B cell (primary cell): ENCODE measurements around the gene PCSK7. TPM values are rescaled to one million over a fixed set of nuclear protein-coding genes. Genes with fewer than 3 reads are reported as not detected.
A peak's percentile ranks its signal among the peaks of the same experiment; 100 is the strongest.

Experiments
- ATAC-seq: fragments of 200-7000 bp; cut with Tn5 transposase; one replicate; pipeline ENCODE4 v1.10.0; 2021; ENCODE audit warnings: low read depth, mild to moderate bottlenecking, moderate number of reproducible peaks, moderate library complexity
- CTCF ChIA-PET: fragments of 350-600 bp; sonication (Branson Sonifier 250); formaldehyde crosslinking; loops from one replicate; lab custom pipeline; 2021; ENCODE audit warnings: antibody characterized with exemption, inconsistent platforms; lab: Charles Lee
- POLR2A ChIA-PET: fragments of 350-600 bp; sonication (Branson Sonifier 250); formaldehyde crosslinking; loops from one replicate; lab custom pipeline; 2021; ENCODE audit warnings: antibody characterized with exemption; lab: Charles Lee
- DNase-seq: peaks from one replicate; pipeline ENCODE4 v3.0.0; 2013
- H2AFZ ChIP-seq: 2 replicates; pipeline ENCODE4 v1.6.1; 2012; ENCODE audit warnings: mild to moderate bottlenecking, low read depth, low read length; ENCODE audit not compliant: insufficient read depth, poor library complexity, severe bottlenecking
- H3K27ac ChIP-seq, 2 donors: 1 replicate in 1 of 2; 2 replicates in 1 of 2; pipeline ENCODE4 v1.5.1; 2012 to 2013; ENCODE audit warnings: low read length in 2 of 2, mild to moderate bottlenecking in 2 of 2, moderate library complexity in 1 of 2
- H3K27me3 ChIP-seq, 4 experiments: fragments of 200-600 bp in 1 of 4; sonication (generic) in 1 of 4; replicated peaks in 1 of 4; 1 replicate in 2 of 4; 2 replicates in 2 of 4; pipeline versions ENCODE4 v1.6.1 to v1.7.0; 2013 to 2016; ENCODE audit warnings: low read length in 3 of 4, mild to moderate bottlenecking in 2 of 4, mixed read lengths in 1 of 4, moderate library complexity in 1 of 4; ENCODE audit not compliant: insufficient read depth in 4 of 4, control insufficient read depth in 3 of 4; ENCODE audit errors: control extremely low read depth in 1 of 4
- H3K36me3 ChIP-seq, 2 experiments: replicated peaks in 1 of 2; 1 replicate in 1 of 2; 2 replicates in 1 of 2; pipeline versions ENCODE4 v1.6.1 to v1.7.1; 2013; ENCODE audit warnings: low read length in 1 of 2; ENCODE audit not compliant: insufficient read depth in 2 of 2, control insufficient read depth in 1 of 2; ENCODE audit errors: control extremely low read depth in 1 of 2, extremely low read depth in 1 of 2
- H3K4me1 ChIP-seq, 2 donors: fragments of 200-600 bp in 1 of 2; sonication (generic) in 1 of 2; 1 replicate in 1 of 2; 2 replicates in 1 of 2; pipeline versions ENCODE4 v1.5.1 to v1.6.1; 2013 to 2017; ENCODE audit warnings: low read length in 2 of 2; ENCODE audit not compliant: control insufficient read depth in 2 of 2, insufficient read depth in 2 of 2
- H3K4me2 ChIP-seq: replicated peaks from 2 replicates; pipeline ENCODE3; 2012; ENCODE audit warnings: mild to moderate bottlenecking, low read depth, low read length; ENCODE audit not compliant: poor library complexity, severe bottlenecking
- H3K4me3 ChIP-seq, 5 experiments: fragments of 200-600 bp in 1 of 5; sonication (generic) in 1 of 5; 1 replicate in 3 of 5; 2 replicates in 2 of 5; pipeline versions ENCODE4 v1.5.1 to v1.7.0; 2011 to 2016; ENCODE audit warnings: low read length in 4 of 5, mild to moderate bottlenecking in 4 of 5, low read depth in 2 of 5, control low read depth in 1 of 5, moderate library complexity in 1 of 5; ENCODE audit not compliant: insufficient read depth in 1 of 5; ENCODE audit errors: control extremely low read depth in 1 of 5, extremely low read depth in 1 of 5
- H3K79me2 ChIP-seq: fragments of 200-600 bp; sonication (generic); one replicate; pipeline ENCODE4 v1.6.0; 2016; ENCODE audit warnings: low read length; ENCODE audit not compliant: control insufficient read depth, insufficient read depth
- H3K9ac ChIP-seq: fragments of 200-600 bp; sonication (generic); 2 replicates; pipeline ENCODE4 v1.6.1; 2017; ENCODE audit warnings: mild to moderate bottlenecking, low read length, moderate library complexity
- H3K9me3 ChIP-seq, 3 donors: one replicate each; pipeline versions ENCODE4 v1.6.1 to v1.7.1; 2013; ENCODE audit warnings: low read length in 2 of 3; ENCODE audit not compliant: control insufficient read depth in 2 of 3, insufficient read depth in 1 of 3; ENCODE audit errors: control extremely low read depth in 1 of 3
- H4K20me1 ChIP-seq: 2 replicates; pipeline ENCODE4 v1.6.0; 2012; ENCODE audit warnings: mild to moderate bottlenecking, low read length; ENCODE audit not compliant: insufficient read depth, control insufficient read depth, poor library complexity, severe bottlenecking
- H3K27ac Mint-ChIP-seq: one replicate; pipeline ENCODE4 v1.8.0; 2021; ENCODE audit warnings: mixed read lengths
- H3K27me3 Mint-ChIP-seq: one replicate; pipeline ENCODE4 v1.8.0; 2021; ENCODE audit warnings: mixed read lengths
- H3K4me1 Mint-ChIP-seq: one replicate; pipeline ENCODE4 v1.8.0; 2021; ENCODE audit warnings: mixed read lengths
- H3K4me3 Mint-ChIP-seq: one replicate; pipeline ENCODE4 v1.8.0; 2021; ENCODE audit warnings: mixed read lengths
- H3K9me3 Mint-ChIP-seq: one replicate; pipeline ENCODE4 v1.8.0; 2022; ENCODE audit warnings: mixed read lengths; ENCODE audit not compliant: insufficient read depth
- EZH2 ChIP-seq: IDR thresholded peaks from 2 replicates; pipeline ENCODE4 v1.6.1; 2012; ENCODE audit warnings: borderline replicate concordance, low read depth, mild to moderate bottlenecking, moderate library complexity, low read length; ENCODE audit not compliant: insufficient read depth, poor library complexity, severe bottlenecking
- WGBS: methylation state at CpG from one replicate; pipeline ENCODE4 v1.1.5; 2013; ENCODE audit warnings: missing lambda C conversion rate; ENCODE audit not compliant: insufficient coverage; 5-methylcytosine and 5-hydroxymethylcytosine counted together
- intact Hi-C: fragments of 100-400 bp; cut with micrococcal nuclease; formaldehyde crosslinking; loops from one replicate; pipeline ENCODE4 v1.10.0; 2022
- polyA plus RNA-seq: library from polyadenylated mRNA; depleted of rRNA; stranded (reverse); fragments of >200 nt; gene quantifications from 2 replicates; pipeline ENCODE4 v1.2.3, GENCODE V29; 2012
- total RNA-seq, 2 donors: library from RNA; stranded (reverse); fragments of 120-200 nt in 1 of 2; gene quantifications; 1 replicate in 1 of 2; 2 replicates in 1 of 2; pipeline versions ENCODE4 v1.2.3 to v1.2.4, GENCODE V29; 2013 to 2022
- TF ChIP-seq, protein P1 (sequence below): fragments of 200-600 bp; IDR thresholded peaks from one replicate; pipeline ENCODE4 v1.8.0; 2022; ENCODE audit warnings: antibody characterized with exemption, mild to moderate bottlenecking

The PCSK7 gene
- total and polyA plus RNA-seq, 2 donors (not counting 1 experiment from before 2014, with no cell fraction given), result 203 to 283 TPM

DNA sequence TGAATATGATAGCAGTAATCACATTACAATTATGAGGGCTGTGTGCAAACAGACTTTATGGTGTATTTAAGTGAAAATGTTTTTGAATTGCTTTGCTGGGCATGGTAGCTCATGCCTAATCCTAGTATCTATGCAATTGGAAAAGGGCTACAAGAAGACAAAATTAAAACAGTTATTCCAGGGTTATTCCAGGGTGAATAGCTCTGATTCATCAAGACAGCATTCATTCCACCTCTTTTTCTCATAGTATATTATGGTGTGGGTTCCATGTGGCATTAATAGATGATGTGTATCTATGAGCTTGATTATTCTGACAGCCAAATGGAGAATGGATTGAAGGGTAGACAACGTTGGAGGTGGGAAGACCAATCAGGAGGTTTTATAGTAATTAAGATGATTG is 65.4 kb downstream of the PCSK7 start:
- no peaks in the 10 kb centered on the region for H3K9me3 ChIP-seq
- Mint-ChIP-seq H3K4me1 (no peaks in the 10 kb centered on the region), H3K9me3 (no peaks in the 10 kb centered on the region), H3K27ac (no peak overlapping the region), H3K4me3 (no peak overlapping the region), H3K27me3 (no peaks in the 10 kb centered on the region)
- TF ChIP-seq, protein P1, sequence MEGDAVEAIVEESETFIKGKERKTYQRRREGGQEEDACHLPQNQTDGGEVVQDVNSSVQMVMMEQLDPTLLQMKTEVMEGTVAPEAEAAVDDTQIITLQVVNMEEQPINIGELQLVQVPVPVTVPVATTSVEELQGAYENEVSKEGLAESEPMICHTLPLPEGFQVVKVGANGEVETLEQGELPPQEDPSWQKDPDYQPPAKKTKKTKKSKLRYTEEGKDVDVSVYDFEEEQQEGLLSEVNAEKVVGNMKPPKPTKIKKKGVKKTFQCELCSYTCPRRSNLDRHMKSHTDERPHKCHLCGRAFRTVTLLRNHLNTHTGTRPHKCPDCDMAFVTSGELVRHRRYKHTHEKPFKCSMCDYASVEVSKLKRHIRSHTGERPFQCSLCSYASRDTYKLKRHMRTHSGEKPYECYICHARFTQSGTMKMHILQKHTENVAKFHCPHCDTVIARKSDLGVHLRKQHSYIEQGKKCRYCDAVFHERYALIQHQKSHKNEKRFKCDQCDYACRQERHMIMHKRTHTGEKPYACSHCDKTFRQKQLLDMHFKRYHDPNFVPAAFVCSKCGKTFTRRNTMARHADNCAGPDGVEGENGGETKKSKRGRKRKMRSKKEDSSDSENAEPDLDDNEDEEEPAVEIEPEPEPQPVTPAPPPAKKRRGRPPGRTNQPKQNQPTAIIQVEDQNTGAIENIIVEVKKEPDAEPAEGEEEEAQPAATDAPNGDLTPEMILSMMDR, result no peak
- no peak for TF ChIP-seq EZH2
- no peak overlapping the region for H2AFZ ChIP-seq
- H3K79me2 ChIP-seq, result peaks cover 15% of the 10 kb centered on the region
- intact Hi-C loops, result no loop called here
- H4K20me1 ChIP-seq, result peaks cover 18% of the 10 kb centered on the region
- ATAC-seq (no peak), DNase-seq (no peak)
- POLR2A ChIA-PET, result interaction anchor here (1.7 kb wide), 1 partner anchor 22 kb away, joined by 6 read pairs; the partner anchor contains the start of gene PAFAH1B2
- WGBS, result 67% methylated on average over 1 of the region's 1 CpG
- no peaks in the 10 kb centered on the region for H3K27me3 ChIP-seq
- no peak overlapping the region for H3K4me3 ChIP-seq
- H3K27ac ChIP-seq, result no peak overlapping the region
- no peak overlapping the region for H3K4me2 ChIP-seq
- CTCF ChIA-PET, result interaction anchor here (1.0 to 2.0 kb wide), 5 partner anchors 9 to 58 kb away, joined by 3 to 4 read pairs (median 4); partner anchors contain the start of gene SIDT2
- no peaks in the 10 kb centered on the region for H3K4me1 ChIP-seq
- no peak overlapping the region for H3K9ac ChIP-seq
- peaks cover 14 to 82% of the 10 kb centered on the region in 2 experiments for H3K36me3 ChIP-seq

DNA sequence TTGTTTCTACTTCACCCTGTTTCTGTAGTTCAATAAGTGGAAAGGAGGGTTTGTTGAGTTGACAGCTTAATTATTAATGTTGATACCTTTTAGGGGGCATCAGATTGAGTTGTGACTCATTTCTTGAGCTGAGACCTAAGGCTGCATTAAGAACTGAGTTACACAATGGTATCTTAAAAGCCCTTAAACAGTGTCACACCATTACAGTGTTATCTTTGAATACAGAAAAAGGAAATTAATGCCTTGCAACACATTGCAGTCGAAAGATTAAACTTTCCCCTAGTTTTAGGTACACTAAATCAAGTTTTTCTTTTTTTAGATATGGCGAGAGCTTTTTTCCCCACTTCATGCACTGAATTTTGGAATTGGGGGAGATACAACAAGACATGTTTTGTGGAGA is 71.0 kb downstream of the PCSK7 start:
- Histone ChIP-seq H3K4me3 (no peak overlapping the region), H3K36me3 (peaks cover 15 to 66% of the 10 kb centered on the region in 2 experiments), H4K20me1 (peaks cover 51% of the 10 kb centered on the region), H2AFZ (no peak overlapping the region), H3K27ac (peak overlapping the region in 1 of 2 donors; percentile 12), H3K4me1 (peaks cover 0 to 4% of the 10 kb centered on the region in 2 donors), H3K27me3 (no peaks in the 10 kb centered on the region), H3K79me2 (peaks cover 67% of the 10 kb centered on the region), H3K4me2 (no peak overlapping the region), H3K9ac (no peak overlapping the region), H3K9me3 (no peaks in the 10 kb centered on the region)
- Mint-ChIP-seq H3K27ac (peak overlapping the region; percentile 6), H3K4me1 (peaks cover 21% of the 10 kb centered on the region), H3K27me3 (no peaks in the 10 kb centered on the region), H3K9me3 (no peaks in the 10 kb centered on the region), H3K4me3 (no peak overlapping the region)
- intact Hi-C loops, result no loop called here
- DNase-seq, result no peak
- POLR2A ChIA-PET, result no interaction called here
- WGBS, result no CpG with 5 or more reads among the region's 2 CpGs
- TF ChIP-seq EZH2, result no peak
- TF ChIP-seq, protein P1, result no peak
- CTCF ChIA-PET, result interaction anchor here (1.0 to 1.6 kb wide), 3 partner anchors 12 to 55 kb away, joined by 3 to 4 read pairs (median 3); no protein-coding TSS in a partner anchor
- no peak for ATAC-seq
